OCI-M2 (cell line): ENCODE measurements around the gene SDK1.
"Not testable (repeated sequence)": the region's sequence is repeated elsewhere in the genome, so short reads cannot be mapped to it uniquely, and the experiment has no call there.

Experiments used
- DNase-seq: peaks from one replicate; lab custom pipeline; 2025; ENCODE audit not compliant: unreplicated experiment; lab: John Stamatoyannopoulos, UW

SDK1 gene

GRCh38 chr7:3649678-3650440, 348.8 kb downstream of the SDK1 start:
- DNase-seq: no peak

- DNase-seq: no peak
These were observed 349.8 kb downstream of the SDK1 start for GRCh38 chr7:3650844-3651243.

- no peak for DNase-seq
These were observed 354.6 kb downstream of the SDK1 start for GRCh38 chr7:3655635-3656034.

- no peak for DNase-seq
These were observed 356.2 kb downstream of the SDK1 start for GRCh38 chr7:3657206-3657605.

- DNase-seq: no peak
These were observed 367.7 kb downstream of the SDK1 start for GRCh38 chr7:3668743-3669142.

GRCh38 chr7:3670898-3671297, 369.8 kb downstream of the SDK1 start:
- no peak for DNase-seq

- no peak for DNase-seq
These were observed 372.5 kb downstream of the SDK1 start for GRCh38 chr7:3673524-3673923.

- DNase-seq: no peak
These were observed 377.3 kb downstream of the SDK1 start for GRCh38 chr7:3678314-3678810.

- DNase-seq: no peak
These were observed 381.1 kb downstream of the SDK1 start for GRCh38 chr7:3682028-3682710.

GRCh38 chr7:3683546-3684539, 382.8 kb downstream of the SDK1 start:
- no peak for DNase-seq

GRCh38 chr7:3688071-3688470, 387.0 kb downstream of the SDK1 start:
- DNase-seq: no peak

GRCh38 chr7:3688842-3689241, 387.8 kb downstream of the SDK1 start:
- DNase-seq: no peak

GRCh38 chr7:3691478-3692158, 390.6 kb downstream of the SDK1 start:
- DNase-seq: no peak

- DNase-seq: no peak
These were observed 394.6 kb downstream of the SDK1 start for GRCh38 chr7:3695602-3696001.

GRCh38 chr7:3696113-3696512, 395.1 kb downstream of the SDK1 start:
- DNase-seq: no peak

- DNase-seq: no peak
These were observed 396.4 kb downstream of the SDK1 start for GRCh38 chr7:3697472-3697871.

- DNase-seq: no peak
These were observed 404.2 kb downstream of the SDK1 start for GRCh38 chr7:3705258-3705657.

- not testable (repeated sequence) for DNase-seq
These were observed 405.0 kb downstream of the SDK1 start for GRCh38 chr7:3706091-3706490.

GRCh38 chr7:3710122-3710521, 409.1 kb downstream of the SDK1 start:
- no peak for DNase-seq

- no peak for DNase-seq
These were observed 409.5 kb downstream of the SDK1 start for GRCh38 chr7:3710531-3710930.

- no peak for DNase-seq
These were observed 411.8 kb downstream of the SDK1 start for GRCh38 chr7:3712841-3713240.
